ENCODE measurements around the gene LAMC2.
A peak's percentile ranks its signal among the peaks of the same experiment; 100 is the strongest.

The LAMC2 gene

GRCh38 chr1:183215076-183215720 is 29.1 kb downstream of the LAMC2 start:
- peak; percentile 62 for DNase-seq

- DNase-seq, result no peak
Observed at GRCh38 chr1:183215936-183216335, 29.9 kb downstream of the LAMC2 start.

DNA sequence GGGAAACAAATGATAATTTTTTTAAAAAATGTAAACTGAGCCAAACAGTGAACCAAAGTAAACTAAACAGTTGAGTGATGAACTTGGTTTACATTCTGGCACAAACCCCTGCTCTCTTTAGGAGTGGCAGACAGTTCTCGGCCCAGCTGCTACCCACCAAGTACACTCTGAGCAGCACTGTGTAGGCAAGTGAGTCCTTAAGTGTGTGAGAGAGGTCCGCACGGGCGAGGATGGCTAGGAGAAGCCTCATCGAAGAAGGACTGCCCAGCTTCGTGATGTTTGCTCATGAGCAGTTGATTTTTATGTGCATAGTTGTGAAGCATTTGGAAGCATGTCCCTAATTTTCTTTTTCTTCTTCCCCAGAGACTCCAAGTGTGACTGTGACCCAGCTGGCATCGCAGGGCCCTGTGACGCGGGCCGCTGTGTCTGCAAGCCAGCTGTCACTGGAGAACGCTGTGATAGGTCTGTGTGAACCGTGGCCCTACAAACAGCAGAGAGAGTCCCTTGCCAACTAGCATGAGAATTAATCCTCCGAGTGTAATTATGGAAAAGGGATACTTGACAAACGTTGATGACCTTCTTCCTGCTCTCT is 32.1 kb downstream of the LAMC2 start:
- DNase-seq, result peak; percentile 72

- peak; percentile 67 for DNase-seq
Observed at GRCh38 chr1:183218971-183219615, 33.0 kb downstream of the LAMC2 start.

DNA sequence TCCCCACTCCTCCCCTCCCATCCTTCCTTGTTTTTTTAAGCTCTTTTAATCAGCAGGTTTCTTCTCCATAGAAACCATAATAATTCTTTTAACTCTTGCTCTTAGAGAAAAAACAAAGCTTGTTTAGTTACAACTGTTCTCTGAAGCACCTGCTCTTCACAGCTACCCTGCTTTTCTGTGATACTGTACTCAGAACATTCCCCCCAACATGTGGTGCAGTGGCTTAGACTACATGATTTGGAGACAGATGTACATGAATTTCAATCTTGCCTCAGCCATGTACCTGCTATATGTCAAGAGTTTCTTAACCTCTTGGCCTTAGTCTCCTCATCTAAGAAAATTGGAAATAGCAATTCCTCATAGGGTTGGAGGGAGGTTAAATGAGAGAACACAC is 33.5 kb downstream of the LAMC2 start:
- no peak for DNase-seq

DNA sequence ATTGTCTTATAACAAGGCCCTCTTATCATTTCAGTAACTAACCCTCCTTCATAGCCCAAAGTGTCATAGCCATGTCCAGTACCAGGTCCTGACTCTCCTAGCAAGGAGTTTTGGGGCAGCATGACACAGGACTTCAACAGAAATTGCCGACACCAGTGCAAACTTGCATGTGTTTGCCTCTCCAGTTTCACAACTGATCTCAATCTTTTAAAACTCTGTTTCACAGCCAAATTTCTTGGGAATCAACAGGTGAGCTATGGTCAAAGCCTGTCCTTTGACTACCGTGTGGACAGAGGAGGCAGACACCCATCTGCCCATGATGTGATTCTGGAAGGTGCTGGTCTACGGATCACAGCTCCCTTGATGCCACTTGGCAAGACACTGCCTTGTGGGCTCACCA is 36.8 kb downstream of the LAMC2 start:
- DNase-seq, result no peak

DNA sequence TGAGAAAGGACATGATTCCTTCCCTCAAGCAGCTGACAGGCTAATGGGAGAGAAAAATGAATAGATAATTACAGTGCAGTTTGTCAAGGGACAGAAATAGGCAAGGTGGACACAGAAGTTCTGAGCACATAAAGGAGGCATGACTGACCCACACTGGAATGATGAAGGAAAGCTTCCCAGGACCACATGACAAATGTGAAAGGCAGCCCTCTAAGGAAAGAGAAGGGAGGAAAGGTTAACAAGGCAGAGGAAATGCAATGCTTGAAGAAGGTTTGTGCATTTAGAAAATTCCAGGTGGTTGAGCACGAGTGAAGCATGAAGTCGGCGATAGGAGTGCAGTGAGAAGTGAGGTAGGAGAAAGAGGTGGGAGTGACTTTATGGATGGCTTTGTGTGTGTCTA is 37.4 kb downstream of the LAMC2 start:
- DNase-seq, result no peak

DNA sequence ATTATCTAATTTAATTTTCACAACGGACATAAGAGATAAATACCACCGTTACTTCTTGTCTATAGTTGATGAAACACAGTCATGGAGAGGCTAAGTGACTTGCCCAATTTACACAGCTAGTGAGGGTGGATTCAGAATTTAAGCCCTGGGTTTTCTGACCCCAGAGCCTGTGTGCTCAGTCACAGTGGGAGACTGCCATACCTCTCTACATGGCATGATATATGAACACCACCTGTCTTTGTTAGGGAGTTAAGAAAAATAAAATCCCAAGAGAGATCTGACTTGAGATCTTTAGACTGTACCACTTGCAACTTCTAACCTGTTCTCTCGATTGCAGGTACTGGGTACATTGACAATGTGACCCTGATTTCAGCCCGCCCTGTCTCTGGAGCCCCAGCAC is 40.3 kb downstream of the LAMC2 start:
- DNase-seq, result no peak

DNA sequence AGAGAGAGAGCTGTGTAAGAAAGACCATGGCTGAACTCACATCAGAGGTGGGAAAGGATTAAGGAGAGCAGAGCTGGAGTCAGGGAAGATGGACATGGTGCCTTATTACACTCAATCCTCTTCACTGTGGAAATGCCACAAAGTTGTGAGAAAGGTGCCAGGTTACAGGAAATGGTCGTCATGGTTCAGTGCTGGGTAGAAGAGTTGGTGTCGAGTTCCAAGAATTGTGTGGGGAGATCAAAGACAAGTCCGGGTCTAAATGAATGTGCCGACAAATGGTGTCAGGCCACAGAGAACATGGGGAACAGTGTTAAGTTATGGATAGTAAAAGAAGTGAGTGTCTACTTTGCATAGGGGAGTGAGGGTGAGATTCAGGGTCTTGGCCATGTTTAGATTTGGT is 40.9 kb downstream of the LAMC2 start:
- DNase-seq, result no peak

GRCh38 chr1:183227422-183228346 is 41.6 kb downstream of the LAMC2 start:
- DNase-seq, result peak; percentile 71

- no peak for DNase-seq
Observed at GRCh38 chr1:183228347-183229220, 42.5 kb downstream of the LAMC2 start.

- DNase-seq, result no peak
Observed at GRCh38 chr1:183230413-183230812, 44.3 kb downstream of the LAMC2 start.

GRCh38 chr1:183231545-183231944 is 45.5 kb downstream of the LAMC2 start:
- no peak for DNase-seq

GRCh38 chr1:183233113-183233512 is 47.0 kb downstream of the LAMC2 start:
- DNase-seq, result no peak

GRCh38 chr1:183234660-183235476 is 48.8 kb downstream of the LAMC2 start:
- DNase-seq, result peak; percentile 84

DNA sequence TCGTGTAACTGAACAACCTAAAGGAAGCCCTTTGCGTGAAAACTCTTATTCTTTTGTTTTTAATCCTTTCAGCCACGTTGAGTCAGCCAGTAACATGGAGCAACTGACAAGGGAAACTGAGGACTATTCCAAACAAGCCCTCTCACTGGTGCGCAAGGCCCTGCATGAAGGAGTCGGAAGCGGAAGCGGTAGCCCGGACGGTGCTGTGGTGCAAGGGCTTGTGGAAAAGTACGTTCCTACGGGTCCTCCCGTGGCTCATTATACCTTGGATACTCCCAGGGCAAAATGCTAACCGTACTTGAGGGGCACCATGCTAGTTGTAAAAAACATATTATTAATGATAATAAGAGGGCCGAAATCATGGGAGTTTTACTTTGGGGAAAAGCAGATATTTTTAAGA is 49.4 kb downstream of the LAMC2 start:
- DNase-seq, result no peak

- DNase-seq, result no peak
Observed at GRCh38 chr1:183236158-183236725, 50.2 kb downstream of the LAMC2 start.

GRCh38 chr1:183237046-183237445 is 51.0 kb downstream of the LAMC2 start:
- no peak for DNase-seq

DNA sequence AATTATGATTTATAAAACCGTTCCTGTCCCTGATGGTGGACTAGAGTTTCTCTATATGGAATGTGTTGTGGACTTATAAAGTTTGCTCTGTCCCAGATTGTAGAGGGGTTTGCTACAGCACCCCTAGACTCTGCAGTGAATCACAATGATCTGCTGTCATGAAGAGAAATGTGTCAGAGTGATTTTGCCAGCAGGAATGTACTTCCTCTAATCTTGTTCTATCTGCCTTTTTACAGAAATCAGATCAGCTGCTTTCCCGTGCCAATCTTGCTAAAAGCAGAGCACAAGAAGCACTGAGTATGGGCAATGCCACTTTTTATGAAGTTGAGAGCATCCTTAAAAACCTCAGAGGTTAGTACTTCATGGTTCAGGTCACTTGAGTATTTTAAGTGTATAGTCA is 52.0 kb downstream of the LAMC2 start:
- DNase-seq, result no peak

- DNase-seq, result no peak
Observed at GRCh38 chr1:183239220-183239742, 53.2 kb downstream of the LAMC2 start.
